Measurements from ENCODE around the gene SH3GL1.
A peak's percentile ranks its signal among the peaks of the same experiment; 100 is the strongest.
"Not testable (repeated sequence)": the region's sequence is repeated elsewhere in the genome, so short reads cannot be mapped to it uniquely, and the experiment has no call there.

The SH3GL1 gene

GRCh38 chr19:4362101-4362828 lies 38.1 kb downstream of the SH3GL1 start:
- no peak for DNase-seq

GRCh38 chr19:4361152-4362046 lies 38.9 kb downstream of the SH3GL1 start:
- no peak for DNase-seq

- no peak for DNase-seq
Measured at GRCh38 chr19:4360641-4361151, 39.7 kb downstream of the SH3GL1 start.

- no peak for DNase-seq
Measured at GRCh38 chr19:4360081-4360569, 40.2 kb downstream of the SH3GL1 start.

DNA sequence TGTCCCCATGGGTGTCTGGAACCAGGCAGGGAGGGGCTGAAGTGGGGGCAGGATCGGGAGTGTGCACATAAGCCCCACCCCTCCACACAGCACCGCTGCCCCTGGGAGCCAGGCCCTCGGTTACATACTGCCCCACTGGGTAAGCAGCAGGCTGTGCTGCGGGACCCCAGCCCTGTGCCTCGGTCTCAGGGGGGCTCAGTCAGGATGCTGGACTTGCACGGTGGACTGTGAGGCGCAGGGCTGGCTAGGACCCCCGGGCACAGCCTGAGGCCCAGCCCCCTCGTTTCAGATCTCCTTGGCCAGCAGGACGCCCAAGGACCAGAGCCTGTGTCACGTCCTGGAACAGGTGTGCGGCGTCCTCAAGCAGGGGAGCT lies 40.7 kb downstream of the SH3GL1 start:
- no peak for DNase-seq

DNA sequence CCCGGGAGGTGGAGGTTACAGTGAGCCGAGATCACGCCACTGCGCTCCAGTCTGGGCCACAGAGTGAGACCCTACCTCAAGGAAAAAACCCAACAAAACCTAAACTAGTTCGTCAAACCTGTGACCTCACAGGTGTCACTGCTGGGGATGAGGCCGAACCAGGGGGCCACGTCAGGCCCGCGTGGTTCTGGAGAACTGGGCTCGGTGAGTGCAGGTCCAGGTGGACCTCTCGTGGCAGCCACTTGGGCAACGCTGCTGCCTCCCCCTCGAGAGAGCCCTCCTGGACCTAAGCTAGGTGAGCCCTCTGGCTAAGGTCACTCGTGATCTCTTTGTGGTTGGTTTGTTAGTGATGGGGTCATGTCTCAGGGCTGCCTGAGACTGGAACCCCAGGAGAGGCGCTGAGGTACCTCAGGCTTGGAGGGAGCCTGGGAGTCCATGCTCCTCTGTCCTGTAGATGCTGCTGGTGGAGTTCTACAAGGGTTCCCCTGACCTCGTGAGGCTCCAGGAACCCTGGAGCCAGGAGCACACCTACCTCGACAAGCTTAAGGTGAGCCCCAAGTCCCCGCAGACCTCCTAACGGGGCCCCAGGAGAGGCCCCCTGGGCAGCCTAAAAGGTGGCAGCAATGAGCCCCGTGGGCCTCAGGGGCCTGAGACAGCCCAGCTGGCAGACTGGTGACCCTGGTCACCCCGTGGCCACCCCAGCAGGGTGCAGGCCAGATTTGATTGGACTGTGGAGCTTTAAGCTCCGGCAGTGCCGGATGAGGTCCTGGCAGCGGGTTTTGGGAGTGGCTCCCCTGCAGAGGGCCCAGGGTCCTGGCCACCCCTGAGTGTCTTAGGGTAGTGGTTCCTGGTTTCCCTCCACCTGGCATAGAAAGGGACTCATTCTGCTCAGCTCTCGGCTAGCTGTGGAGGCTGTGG lies 41.4 kb downstream of the SH3GL1 start:
- no peak for DNase-seq

GRCh38 chr19:4357921-4358326 lies 42.4 kb downstream of the SH3GL1 start:
- DNase-seq = no peak

DNA sequence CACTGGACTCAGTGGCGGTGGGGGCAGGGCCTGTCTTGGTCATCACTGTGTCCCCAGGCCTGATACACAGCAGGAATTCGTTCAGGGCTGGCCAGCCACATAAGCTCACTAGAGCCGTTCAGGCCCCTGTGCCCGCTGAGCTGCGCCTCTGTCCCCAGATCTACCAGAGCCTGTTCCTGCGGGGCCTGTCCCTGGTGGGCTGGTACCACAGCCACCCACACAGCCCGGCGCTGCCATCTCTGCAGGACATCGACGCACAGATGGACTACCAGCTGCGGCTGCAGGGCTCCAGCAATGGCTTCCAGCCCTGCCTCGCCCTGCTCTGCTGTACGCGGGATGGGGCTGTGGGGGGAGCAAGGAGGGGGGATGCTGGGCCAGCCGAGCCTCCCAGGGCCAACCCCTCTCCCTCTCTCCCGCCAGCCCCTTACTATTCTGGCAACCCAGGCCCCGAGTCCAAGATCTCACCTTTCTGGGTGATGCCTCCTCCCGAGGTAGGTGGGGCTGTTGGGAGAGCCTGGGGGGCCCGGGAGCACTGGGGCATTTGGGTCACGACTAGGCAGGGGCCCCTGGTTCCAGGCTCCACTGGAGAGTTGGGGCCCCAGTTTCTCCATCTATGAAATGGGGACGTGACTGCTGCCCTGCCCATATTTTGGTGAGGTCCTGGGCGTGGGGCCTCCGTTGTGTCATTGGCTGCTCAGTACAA lies 43.1 kb downstream of the SH3GL1 start:
- DNase-seq = no peak

GRCh38 chr19:4354897-4355296 lies 45.5 kb downstream of the SH3GL1 start:
- no peak for DNase-seq

GRCh38 chr19:4354282-4354681 lies 46.1 kb downstream of the SH3GL1 start:
- DNase-seq = no peak

- peak; percentile 73 for DNase-seq
Measured at GRCh38 chr19:4352701-4353121, 47.6 kb downstream of the SH3GL1 start.

- no peak for DNase-seq
Measured at GRCh38 chr19:4350726-4351125, 49.6 kb downstream of the SH3GL1 start.

- no peak for DNase-seq
Measured at GRCh38 chr19:4350111-4350510, 50.2 kb downstream of the SH3GL1 start.

- DNase-seq = not testable (repeated sequence)
Measured at GRCh38 chr19:4349225-4349624, 51.1 kb downstream of the SH3GL1 start.

GRCh38 chr19:4347521-4347920 lies 52.8 kb downstream of the SH3GL1 start:
- no peak for DNase-seq

DNA sequence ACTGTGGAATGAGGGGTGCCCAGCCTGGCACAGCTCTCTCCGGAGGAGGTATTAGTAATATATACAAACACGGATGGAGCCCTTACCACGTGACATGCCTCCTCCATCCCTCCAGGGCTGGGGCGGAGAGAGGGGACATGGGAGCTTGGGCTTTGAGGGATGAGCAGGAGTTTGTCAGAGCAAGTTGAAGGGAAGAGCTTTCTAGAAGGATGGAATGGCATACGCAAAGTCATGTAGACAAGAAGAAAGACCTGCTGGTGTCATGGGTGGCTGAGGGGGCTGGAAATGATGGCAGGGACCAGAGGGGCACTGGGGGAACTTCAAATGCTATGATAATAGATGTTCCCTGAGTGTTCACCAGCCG lies 54.3 kb downstream of the SH3GL1 start:
- DNase-seq = no peak

DNA sequence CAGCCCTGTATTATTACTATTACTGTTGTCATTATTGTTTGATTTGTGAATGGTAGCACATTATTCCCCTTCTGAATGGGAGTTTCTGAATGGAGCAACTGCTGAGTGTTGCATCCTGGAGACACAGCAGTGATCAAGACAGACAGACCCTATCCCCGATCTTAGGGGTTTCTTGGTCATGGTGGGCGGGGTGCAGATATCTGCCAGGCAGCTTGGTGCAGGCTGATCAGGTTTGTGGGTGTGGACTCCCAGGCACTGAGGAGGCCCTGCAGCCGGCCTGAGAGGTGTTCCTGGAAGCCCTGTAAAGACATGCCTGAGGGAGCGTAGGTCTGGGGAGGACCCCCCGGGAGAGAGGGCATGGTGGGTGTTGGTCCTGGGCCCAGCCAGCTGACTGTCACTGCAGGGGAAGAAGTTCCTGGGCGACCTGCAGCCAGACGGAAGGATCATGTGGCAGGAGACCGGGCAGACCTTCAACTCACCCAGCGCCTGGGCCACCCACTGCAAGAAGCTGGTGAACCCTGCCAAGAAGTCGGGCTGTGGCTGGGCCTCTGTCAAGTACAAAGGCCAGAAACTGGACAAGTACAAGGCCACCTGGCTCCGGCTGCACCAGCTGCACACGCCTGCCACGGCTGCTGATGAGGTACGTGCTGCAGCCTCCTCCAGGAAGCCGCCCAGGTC lies 54.9 kb downstream of the SH3GL1 start:
- no peak for DNase-seq

- peak; percentile 89 for DNase-seq
Measured at GRCh38 chr19:4343370-4344307, 56.7 kb downstream of the SH3GL1 start, which contains the start of gene MPND. MPND (plus strand) TSS chr19:4343562; CDS start chr19:4343594, 32 bp downstream.

DNA sequence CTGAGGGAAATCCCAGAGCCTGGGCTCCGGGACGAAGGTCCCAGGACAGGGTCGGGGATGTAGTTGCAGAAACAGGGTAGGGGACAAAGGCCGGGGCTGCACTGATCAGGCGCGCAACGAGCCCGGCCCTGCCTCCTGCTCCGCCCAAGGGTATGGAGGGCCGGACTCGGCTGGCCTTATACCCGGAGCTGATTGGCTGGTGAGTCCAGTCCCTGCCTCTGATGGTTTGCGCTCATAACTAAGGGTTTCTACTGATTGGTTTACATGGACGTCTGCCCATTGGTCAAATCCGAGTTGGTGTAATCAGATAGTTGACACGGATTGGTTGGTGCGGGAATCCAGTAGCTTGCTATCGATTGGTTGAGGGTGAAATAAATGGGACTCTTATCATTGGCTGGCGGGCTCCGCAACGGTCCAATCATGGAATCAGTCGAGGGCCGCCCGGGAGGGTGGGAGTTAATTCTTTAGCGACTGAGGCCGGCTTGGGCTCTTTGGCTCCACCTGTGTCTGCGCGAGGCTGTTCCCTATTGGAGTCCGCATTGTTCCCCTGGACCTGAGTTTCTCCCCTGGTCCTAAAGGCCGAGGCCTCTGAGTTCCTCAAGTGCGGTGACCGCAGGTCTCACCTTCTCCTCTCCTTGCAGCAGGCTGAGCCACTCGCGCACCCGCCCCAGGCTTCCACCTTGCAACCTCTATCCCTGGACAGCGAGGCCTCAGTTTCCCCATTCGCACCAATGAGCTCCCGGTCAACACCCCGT lies 57.6 kb downstream of the SH3GL1 start:
- DNase-seq = peak; percentile 99

GRCh38 chr19:4342314-4342614 lies 58.1 kb downstream of the SH3GL1 start:
- DNase-seq = no peak
